ENCODE data around the gene ZBTB38. TPM values are rescaled to one million over a fixed set of nuclear protein-coding genes. Genes with fewer than 3 reads are reported as not detected.

Gene ZBTB38
- total RNA-seq, 3 donors from 2014 or later (not counting 1 experiment from before 2014, with no cell fraction given), result 40.3 to 68.3 (median 56.7) TPM

- no peaks in the 10 kb centered on the region for H3K9me3 Mint-ChIP-seq
- no peaks in the 10 kb centered on the region for H3K9me3 ChIP-seq (ENCODE audit: control insufficient read depth, insufficient read depth, low read length)
- H3K4me1 Mint-ChIP-seq, result peaks cover 4 to 5% of the 10 kb centered on the region in 2 donors
- WGBS (ENCODE audit: insufficient coverage), result 74% methylated on average over 5 of the region's 8 CpGs
- no peak overlapping the region for H3K27ac ChIP-seq (ENCODE audit: low read length)
- H3K36me3 ChIP-seq (ENCODE audit: control insufficient read depth, insufficient read depth, low read length), result no peaks in the 10 kb centered on the region
- H3K4me3 ChIP-seq (ENCODE audit: low read length), result no peak overlapping the region
- intact Hi-C loops (cut with micrococcal nuclease), result no loop called here
- no peak overlapping the region for H3K4me3 Mint-ChIP-seq
- peaks cover 7 to 15% of the 10 kb centered on the region in 2 donors for H3K27me3 Mint-ChIP-seq (ENCODE audit: low read depth in 2 of 2)
- no peak overlapping the region for H3K27ac Mint-ChIP-seq
- no peaks in the 10 kb centered on the region for H3K27me3 ChIP-seq (ENCODE audit: control insufficient read depth, insufficient read depth, low read length)
- no peaks in the 10 kb centered on the region for H3K36me3 Mint-ChIP-seq
- DNase-seq (no peak), ATAC-seq (no peak)
- TF ChIP-seq CTCF (IDR thresholded peaks at IDR 0.05), result no peak
- H3K4me1 ChIP-seq (ENCODE audit: control insufficient read depth, insufficient read depth, low read length), result no peaks in the 10 kb centered on the region
Measured at GRCh38 chr3:141385406-141386125, 17.3 kb downstream of the ZBTB38 start.

- whole genome bisulfite sequencing (ENCODE audit: insufficient coverage), result 90% methylated on average over 6 of the region's 6 CpGs
- H3K4me3 Mint-ChIP-seq, result no peak overlapping the region
- H3K27ac ChIP-seq (ENCODE audit: low read length), result no peak overlapping the region
Measured at GRCh38 chr3:141386126-141386488, 17.8 kb downstream of the ZBTB38 start.

GRCh38 chr3:141386611-141387111 lies 18.4 kb downstream of the ZBTB38 start:
- Mint-ChIP-seq H3K4me1 (peaks cover 4 to 5% of the 10 kb centered on the region in 2 donors), H3K9me3 (no peaks in the 10 kb centered on the region), H3K27me3 (ENCODE audit: low read depth in 2 of 2) (peaks cover 7 to 15% of the 10 kb centered on the region in 2 donors), H3K36me3 (no peaks in the 10 kb centered on the region), H3K27ac (no peak overlapping the region), H3K4me3 (no peak overlapping the region)
- 92% methylated on average over 5 of the region's 5 CpGs for WGBS (ENCODE audit: insufficient coverage)
- DNase-seq (no peak), ATAC-seq (no peak)
- Histone ChIP-seq H3K27me3 (ENCODE audit: control insufficient read depth, insufficient read depth, low read length) (no peaks in the 10 kb centered on the region), H3K4me1 (ENCODE audit: control insufficient read depth, insufficient read depth, low read length) (no peaks in the 10 kb centered on the region), H3K9me3 (ENCODE audit: control insufficient read depth, insufficient read depth, low read length) (no peaks in the 10 kb centered on the region), H3K4me3 (ENCODE audit: low read length) (peak overlapping the region; percentile 4), H3K36me3 (ENCODE audit: control insufficient read depth, insufficient read depth, low read length) (no peaks in the 10 kb centered on the region), H3K27ac (ENCODE audit: low read length) (no peak overlapping the region)
- intact Hi-C loops (cut with micrococcal nuclease), result no loop called here
- no peak for TF ChIP-seq CTCF (IDR thresholded peaks at IDR 0.05)

More at GRCh38 chr3:141386126-141386488, 17.8 kb downstream of the ZBTB38 start:
- peaks cover 7 to 15% of the 10 kb centered on the region in 2 donors for H3K27me3 Mint-ChIP-seq (ENCODE audit: low read depth in 2 of 2)
- no peaks in the 10 kb centered on the region for H3K36me3 ChIP-seq (ENCODE audit: control insufficient read depth, insufficient read depth, low read length)
- H3K9me3 Mint-ChIP-seq, result no peaks in the 10 kb centered on the region
- ATAC-seq (no peak), DNase-seq (no peak)
- no peak overlapping the region for H3K27ac Mint-ChIP-seq
- no peaks in the 10 kb centered on the region for H3K27me3 ChIP-seq (ENCODE audit: control insufficient read depth, insufficient read depth, low read length)
- H3K36me3 Mint-ChIP-seq, result no peaks in the 10 kb centered on the region
- TF ChIP-seq CTCF (IDR thresholded peaks at IDR 0.05), result no peak
- H3K9me3 ChIP-seq (ENCODE audit: control insufficient read depth, insufficient read depth, low read length), result no peaks in the 10 kb centered on the region
- H3K4me1 Mint-ChIP-seq, result peaks cover 4 to 5% of the 10 kb centered on the region in 2 donors
- H3K4me1 ChIP-seq (ENCODE audit: control insufficient read depth, insufficient read depth, low read length), result no peaks in the 10 kb centered on the region
- intact Hi-C loops (cut with micrococcal nuclease), result no loop called here
- H3K4me3 ChIP-seq (ENCODE audit: low read length), result peak overlapping the region; percentile 4

All from natural killer cell (primary cell).